HS-27A (cell line): ENCODE results near the gene TTF2.
"Not testable (repeated sequence)": the region's sequence is repeated elsewhere in the genome, so short reads cannot be mapped to it uniquely, and the experiment has no call there.

ENCODE experiments used
- DNase-seq: peaks from one replicate; pipeline ENCODE4 v3.0.0-alpha.2; 2012; ENCODE audit warnings: low read depth, missing footprints

TTF2 gene

DNA sequence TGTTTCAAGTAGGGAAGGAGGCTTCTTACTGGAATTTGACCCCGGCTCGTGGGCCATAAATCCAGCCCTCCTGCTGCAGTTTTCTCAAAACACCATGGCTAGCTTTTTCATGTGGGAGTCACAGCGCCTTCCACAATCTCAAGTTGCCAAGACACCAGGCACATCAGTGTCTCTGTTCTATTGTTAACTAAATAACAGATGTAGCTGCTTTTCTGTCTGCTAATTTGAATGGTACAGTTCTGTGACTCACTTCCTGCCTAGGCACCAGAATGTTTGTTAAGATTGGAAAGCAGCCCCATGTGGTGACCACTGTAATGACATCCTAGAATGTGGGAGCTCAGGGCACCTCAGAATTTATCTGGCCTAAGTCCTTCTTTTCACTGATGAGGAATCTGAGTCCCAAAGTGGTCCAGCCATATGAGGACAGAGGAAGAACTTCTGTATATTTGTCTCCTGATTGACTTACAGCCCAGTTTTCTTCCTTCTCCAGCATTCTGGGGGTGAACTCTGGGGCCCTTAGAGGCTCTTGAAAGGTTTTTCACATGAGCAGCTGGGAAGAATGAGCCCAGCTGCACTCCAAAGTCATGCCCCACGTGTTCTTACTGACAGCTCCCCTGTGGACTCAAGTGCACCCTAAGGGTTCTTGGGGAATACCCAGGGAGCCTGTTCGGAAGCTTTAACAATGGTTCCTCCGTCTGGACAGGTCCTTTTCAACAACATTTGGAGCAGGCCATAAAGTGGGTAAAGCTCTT is 33.9 kb downstream of the TTF2 start:
- DNase-seq: no peak

- DNase-seq: no peak
Observed at GRCh38 chr1:117094841-117095604, 34.9 kb downstream of the TTF2 start.

DNA sequence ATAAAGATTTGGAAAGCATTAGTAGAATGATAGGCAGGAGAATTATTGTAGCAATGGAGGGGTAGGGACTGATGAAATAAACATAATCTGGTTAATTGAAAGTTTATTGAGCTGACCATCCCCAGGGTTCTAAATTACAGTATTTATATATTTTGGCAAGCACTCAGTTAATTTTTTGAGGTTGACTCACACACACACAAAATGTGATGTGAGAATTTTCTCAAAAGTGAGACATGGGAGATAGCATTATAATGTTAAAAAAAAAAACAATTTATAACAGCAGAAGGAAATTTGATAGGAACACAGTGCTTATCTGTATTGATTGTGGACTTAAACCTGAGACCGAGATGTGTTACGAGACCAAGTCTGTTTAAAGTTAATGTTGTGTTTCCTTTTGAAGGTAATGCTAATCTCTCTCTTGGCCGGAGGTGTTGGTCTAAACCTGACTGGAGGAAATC is 36.9 kb downstream of the TTF2 start:
- no peak for DNase-seq

- DNase-seq: no peak
Observed at GRCh38 chr1:117097443-117097842, 37.3 kb downstream of the TTF2 start.

- DNase-seq: no peak
Observed at GRCh38 chr1:117098287-117098890, 38.3 kb downstream of the TTF2 start.

GRCh38 chr1:117101334-117101733 is 41.2 kb downstream of the TTF2 start:
- no peak for DNase-seq

DNA sequence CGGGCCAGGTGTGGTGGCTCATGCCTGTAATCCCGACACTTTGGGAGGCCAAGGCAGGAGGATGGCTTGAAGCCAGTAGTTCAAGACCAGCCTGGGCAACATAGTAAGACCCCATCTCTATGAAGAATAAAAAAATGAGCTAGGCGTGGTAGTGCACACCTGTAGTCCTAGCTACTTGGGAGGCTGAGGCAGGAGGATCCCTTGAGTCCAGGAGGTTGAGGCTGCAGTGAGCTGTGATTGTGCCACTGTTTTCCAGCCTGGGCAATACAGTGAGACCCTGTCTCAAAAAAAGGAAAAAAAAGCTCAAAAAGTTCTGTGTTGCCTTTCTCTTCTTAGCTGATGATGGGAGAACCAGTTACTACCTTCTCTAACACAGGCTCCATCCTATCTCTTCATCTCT is 41.7 kb downstream of the TTF2 start:
- DNase-seq: not testable (repeated sequence)

- no peak for DNase-seq
Observed at GRCh38 chr1:117104986-117105385, 44.9 kb downstream of the TTF2 start.

DNA sequence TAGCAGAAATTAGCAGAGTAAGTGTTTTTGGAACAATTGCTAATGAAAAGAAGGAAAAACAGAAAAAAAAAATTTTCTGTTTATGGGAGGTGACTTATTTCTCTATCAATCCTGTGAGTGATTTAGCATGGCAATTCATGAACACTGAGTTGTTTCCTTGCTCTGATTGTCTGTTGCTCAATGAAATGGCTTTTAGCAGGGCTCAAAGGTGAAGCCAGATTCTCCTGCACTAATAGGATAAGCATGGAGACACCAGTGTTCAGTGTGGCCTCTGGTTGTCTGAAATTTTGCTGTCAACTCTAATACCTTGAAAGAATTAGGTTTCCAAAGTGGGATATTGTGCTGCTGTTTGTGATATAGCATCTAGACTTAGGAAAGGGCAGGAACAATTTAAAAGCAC is 45.6 kb downstream of the TTF2 start:
- DNase-seq: no peak

DNA sequence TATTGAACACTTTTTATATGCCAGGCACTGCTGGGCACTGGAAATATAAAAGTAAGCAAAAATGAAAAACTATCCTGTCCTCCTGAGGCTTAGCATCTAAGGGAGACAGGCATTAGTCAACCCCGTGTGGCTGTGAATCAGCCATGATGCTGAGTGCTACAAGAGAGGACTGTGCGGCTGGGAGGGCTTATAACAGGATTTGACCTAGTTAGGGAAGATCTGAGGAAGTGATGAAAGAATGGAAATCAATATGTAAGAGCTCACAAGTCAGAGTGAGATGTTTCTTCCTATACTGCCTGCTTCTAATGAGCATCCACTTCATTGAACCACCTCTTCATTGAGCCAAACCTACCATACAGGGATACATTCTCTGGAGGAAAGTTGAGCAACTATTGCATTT is 46.4 kb downstream of the TTF2 start:
- no peak for DNase-seq

GRCh38 chr1:117107364-117107763 is 47.2 kb downstream of the TTF2 start:
- no peak for DNase-seq

- DNase-seq: no peak
Observed at GRCh38 chr1:117110774-117111173, 50.6 kb downstream of the TTF2 start.

- no peak for DNase-seq
Observed at GRCh38 chr1:117112047-117112717, 52.1 kb downstream of the TTF2 start.

DNA sequence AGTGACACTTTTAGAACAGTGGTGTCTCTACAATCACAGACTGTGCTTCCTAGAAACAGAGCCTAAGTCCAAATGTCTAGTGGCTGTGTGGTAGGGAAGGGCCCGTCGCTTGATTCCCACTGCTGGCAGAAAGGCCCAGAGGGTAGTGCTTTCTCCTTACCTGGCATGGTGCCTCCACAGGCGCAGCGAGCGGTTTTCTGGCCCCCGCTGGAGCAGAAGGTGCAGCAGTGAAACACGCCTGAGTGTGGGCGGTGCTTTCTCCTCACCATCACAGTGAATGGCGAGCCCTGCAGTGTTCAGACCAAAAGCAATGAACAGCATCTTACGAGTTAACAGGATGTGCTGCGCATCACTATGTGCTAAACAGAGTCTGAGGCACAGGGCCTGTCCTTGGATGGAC is 53.1 kb downstream of the TTF2 start:
- DNase-seq: no peak

- DNase-seq: no peak
Observed at GRCh38 chr1:117114877-117115276, 54.8 kb downstream of the TTF2 start.

DNA sequence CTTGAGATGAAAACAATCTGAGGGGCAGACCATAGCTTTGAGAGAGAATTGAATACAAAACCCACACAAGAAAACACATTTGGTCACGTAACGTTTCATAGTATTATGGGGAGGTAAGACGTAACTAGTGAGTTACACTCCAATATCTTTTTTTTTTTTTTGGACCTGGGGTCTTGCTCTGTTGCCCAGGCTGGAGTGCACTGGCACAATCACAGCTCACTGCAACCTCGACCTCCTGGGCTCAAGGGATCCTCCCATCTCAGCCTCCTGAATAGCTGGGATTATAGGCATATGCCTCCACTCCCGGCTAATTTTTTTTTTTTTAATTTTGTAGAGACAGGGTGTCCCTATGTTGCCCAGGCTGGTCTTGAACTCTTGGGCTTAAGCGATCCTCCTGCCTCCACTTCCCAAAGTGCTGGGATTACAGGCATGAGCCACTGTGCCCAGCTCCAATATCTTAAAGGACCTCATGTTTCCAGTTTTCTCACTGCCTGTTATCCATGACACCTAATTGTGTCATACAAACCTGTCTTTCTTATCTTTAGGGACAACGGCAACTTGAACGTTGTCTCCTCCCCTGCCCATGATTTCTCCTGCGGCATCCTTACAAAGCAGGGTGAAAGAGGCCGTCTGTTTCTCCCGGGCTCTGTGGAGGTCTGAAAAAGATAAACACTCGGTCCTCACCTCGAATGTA is 56.1 kb downstream of the TTF2 start:
- no peak for DNase-seq

DNA sequence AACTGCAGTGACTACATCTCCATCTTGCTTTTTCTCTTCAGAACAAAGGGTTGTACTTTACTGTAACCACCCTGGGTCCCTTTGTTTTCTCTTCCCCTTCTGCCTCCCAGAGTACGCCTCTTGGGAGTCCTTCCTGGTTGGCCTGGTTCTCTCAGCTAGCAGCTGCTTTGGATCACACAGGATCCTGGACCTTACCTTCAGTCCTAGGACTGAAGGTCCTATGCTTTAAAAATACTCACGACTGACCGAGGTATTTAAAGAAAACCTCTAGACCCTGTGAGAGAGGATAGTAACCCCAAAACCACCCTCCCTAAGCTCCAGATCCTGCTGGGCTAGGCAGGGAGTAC is 56.6 kb downstream of the TTF2 start:
- DNase-seq: no peak

DNA sequence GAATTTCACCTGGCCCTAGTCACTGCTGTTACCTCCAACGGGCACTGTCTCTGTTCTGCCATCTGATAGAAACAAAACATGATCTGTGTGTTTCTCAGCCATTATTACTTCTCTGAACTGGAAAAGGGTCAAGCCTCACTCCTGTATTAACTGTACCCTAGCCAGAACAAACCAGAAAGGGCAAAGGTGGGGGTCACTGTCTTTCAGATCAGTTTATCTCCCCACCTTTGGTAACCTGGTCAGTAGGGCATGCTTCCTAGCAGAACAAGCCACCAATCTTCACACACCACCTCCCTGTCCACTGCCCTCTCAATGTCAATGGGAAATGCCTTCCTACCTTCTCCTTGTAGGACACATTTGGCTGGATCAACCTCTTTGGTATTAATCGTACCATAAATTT is 57.6 kb downstream of the TTF2 start:
- DNase-seq: no peak

- no peak for DNase-seq
Observed at GRCh38 chr1:117118137-117118536, 58.0 kb downstream of the TTF2 start.

GRCh38 chr1:117119144-117119543 is 59.0 kb downstream of the TTF2 start:
- DNase-seq: not testable (repeated sequence)

- DNase-seq: no peak
Observed at GRCh38 chr1:117120774-117121588, 60.9 kb downstream of the TTF2 start.
